GM18498 (cell line): ENCODE data around the gene HHIPL1.

Experiments used
- ATAC-seq: cut with Tn5 transposase; IDR thresholded peaks from one replicate; pipeline ENCODE4 v1.9.1; 2021; ENCODE audit warnings: mild to moderate bottlenecking, moderate library complexity; ENCODE audit not compliant: unreplicated experiment

Gene HHIPL1

DNA sequence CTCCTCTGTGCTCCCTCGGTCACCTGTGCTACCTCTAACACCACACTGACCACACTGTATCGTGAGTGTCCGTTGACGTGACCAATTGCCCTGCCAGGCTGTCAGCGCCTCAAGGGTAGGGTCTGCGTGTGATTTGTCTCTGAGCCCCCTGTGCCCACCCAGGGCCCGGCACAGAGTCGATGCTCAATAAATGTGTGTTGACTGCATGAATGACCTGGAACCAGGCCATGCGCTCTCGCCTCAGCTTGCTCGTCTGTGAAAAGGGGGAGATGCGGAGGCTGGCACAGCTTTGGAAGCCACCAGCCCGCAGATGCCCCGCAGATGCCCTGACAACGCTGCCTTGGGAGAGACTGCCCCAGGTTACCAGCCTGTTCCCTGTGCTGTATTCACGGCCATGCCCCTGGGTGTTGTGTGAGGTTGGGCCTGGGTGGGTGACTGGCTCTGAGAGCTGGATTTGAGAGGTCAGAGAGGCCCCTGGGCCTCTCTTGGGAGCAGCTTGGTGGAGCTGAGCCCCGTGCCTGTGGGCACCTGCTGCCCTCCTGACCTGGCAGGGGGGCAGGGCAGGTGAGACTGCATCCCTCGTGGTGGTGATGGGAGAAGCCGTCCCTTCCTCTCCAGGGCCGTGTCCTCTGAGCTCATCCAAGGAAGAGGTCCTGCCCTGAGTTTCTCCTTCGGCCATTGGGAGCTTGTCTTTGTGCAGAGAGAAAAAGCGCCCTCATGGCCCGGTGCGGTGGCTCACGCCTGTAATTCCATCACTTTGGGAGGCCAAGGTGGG is 82.4 kb downstream of the HHIPL1 start:
- ATAC-seq = no peak

DNA sequence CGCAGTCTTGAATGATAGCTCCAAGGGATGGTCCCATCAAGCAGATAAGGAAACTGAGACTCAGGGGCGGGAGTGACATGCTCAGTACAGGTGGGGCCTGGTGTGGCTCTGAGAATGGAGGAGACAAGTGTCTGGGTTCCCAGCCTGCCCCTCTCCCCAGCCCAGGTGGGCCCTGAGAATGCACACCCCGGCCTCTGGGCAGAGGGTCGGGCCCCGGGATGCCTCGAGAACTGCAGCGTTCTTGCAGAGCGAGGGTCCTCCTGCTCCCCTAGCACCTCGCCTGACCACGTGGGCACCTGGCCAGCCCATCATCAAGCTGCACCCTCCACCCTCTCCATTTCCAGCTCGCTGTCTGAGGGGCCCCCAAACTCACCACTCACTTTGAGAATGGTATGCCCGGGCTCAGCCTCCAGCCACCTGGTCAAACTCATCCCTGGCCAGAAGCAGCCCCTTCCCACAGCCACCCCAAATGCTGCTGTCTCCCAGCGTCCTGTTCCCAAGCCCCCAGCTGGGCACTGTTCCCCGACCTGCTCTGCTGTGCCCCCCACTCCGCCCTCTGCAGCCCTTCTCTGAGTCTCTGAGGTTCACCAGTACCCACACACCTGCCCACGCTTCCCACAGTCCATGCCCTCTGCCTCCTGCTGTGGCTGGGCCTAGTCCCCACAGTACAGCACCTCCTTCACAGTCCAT is 83.4 kb downstream of the HHIPL1 start:
- ATAC-seq = no peak

DNA sequence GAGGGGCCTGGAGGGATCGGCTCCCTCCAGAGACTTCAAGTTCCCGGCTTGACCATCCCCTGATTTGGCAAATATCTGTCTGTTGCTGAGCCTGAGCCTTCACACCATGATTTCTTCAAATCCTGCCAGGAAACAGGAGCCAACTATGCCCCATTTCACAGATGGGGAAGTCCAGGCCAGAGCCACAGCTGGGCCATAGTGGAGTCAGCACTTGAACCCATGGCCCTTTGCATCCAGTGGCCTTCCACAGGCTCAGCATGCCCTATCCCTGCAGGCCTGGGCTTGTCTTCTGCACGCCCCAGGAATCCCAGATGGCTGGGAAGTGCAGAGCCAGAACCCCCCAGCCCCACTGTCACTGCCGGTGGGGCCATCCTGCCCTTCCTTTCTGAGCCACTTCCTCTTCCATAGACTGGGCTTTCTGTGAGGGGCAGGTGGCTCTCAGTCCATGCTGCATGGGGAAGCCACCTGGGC is 84.1 kb downstream of the HHIPL1 start:
- no peak for ATAC-seq
